ENCODE results near the gene RNF11.

DNA sequence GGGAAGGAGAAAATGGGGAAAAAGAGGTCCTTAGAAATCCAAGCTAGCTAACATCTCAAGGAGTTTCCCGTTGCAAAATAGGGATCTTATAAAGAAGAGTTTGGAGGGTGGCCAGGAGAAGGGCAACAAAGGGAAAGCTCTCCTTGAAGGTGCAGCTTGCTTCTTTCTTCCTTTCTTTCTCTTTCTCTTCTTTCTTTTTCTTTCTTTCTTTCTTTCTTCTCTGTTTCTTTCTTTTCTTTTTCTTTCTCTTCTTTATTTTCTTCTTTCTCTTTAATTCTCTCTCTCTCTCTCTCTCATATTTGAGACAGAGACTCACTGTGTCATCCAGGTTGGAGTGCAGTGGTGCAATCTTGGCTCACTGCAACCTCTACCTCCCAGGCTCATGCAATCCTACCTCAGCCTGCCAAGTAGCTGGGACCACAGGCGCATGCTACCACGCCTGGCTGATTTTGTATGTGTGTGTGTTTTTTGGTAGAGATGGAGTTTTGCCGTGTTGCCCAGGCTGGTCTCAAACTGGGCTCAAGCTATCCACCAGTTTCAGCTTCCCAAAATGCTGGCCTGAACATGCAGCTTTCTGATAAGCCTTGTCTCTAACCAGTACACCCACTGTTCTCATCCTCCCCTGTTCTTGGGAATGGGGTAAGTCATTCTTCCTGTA lies 44.4 kb downstream of the RNF11 start:
- TF ChIP-seq, protein P1, sequence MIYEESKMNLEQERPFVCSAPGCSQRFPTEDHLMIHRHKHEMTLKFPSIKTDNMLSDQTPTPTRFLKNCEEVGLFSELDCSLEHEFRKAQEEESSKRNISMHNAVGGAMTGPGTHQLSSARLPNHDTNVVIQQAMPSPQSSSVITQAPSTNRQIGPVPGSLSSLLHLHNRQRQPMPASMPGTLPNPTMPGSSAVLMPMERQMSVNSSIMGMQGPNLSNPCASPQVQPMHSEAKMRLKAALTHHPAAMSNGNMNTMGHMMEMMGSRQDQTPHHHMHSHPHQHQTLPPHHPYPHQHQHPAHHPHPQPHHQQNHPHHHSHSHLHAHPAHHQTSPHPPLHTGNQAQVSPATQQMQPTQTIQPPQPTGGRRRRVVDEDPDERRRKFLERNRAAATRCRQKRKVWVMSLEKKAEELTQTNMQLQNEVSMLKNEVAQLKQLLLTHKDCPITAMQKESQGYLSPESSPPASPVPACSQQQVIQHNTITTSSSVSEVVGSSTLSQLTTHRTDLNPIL (CRISPR knock-in tag; IDR thresholded peaks at IDR 0.05; ENCODE audit: low read depth) = no peak
- TF ChIP-seq, protein P2, sequence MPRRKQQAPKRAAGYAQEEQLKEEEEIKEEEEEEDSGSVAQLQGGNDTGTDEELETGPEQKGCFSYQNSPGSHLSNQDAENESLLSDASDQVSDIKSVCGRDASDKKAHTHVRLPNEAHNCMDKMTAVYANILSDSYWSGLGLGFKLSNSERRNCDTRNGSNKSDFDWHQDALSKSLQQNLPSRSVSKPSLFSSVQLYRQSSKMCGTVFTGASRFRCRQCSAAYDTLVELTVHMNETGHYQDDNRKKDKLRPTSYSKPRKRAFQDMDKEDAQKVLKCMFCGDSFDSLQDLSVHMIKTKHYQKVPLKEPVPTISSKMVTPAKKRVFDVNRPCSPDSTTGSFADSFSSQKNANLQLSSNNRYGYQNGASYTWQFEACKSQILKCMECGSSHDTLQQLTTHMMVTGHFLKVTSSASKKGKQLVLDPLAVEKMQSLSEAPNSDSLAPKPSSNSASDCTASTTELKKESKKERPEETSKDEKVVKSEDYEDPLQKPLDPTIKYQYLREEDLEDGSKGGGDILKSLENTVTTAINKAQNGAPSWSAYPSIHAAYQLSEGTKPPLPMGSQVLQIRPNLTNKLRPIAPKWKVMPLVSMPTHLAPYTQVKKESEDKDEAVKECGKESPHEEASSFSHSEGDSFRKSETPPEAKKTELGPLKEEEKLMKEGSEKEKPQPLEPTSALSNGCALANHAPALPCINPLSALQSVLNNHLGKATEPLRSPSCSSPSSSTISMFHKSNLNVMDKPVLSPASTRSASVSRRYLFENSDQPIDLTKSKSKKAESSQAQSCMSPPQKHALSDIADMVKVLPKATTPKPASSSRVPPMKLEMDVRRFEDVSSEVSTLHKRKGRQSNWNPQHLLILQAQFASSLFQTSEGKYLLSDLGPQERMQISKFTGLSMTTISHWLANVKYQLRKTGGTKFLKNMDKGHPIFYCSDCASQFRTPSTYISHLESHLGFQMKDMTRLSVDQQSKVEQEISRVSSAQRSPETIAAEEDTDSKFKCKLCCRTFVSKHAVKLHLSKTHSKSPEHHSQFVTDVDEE (CRISPR knock-in tag; IDR thresholded peaks at IDR 0.05) = no peak
- TF ChIP-seq ZFP3 (CRISPR knock-in tag; IDR thresholded peaks at IDR 0.05) (no peak), ISL1 (CRISPR knock-in tag; IDR thresholded peaks at IDR 0.05) (no peak), ZNF565 (CRISPR knock-in tag; conservative IDR thresholded peaks at IDR 0.05; ENCODE audit: low read depth) (no peak), ESRRG (CRISPR knock-in tag; IDR thresholded peaks at IDR 0.05) (no peak)

Measured in SK-N-SH treated with all-trans-retinoic acid at 6 μM for 48 hours (cell line).